T-cell (primary cell): ENCODE data around the gene GBP3. TPM values are rescaled to one million over a fixed set of nuclear protein-coding genes. Genes with fewer than 3 reads are reported as not detected.
"Not testable (repeated sequence)": the region's sequence is repeated elsewhere in the genome, so short reads cannot be mapped to it uniquely, and the experiment has no call there.

Experiments used
- ATAC-seq, 4 experiments: fragments of 200-7000 bp in 3 of 4; fragments of 150-1000 bp in 1 of 4; cut with Tn5 transposase; replicated peaks in 1 of 4; 1 replicate in 3 of 4; 2 replicates in 1 of 4; pipeline ENCODE4 v1.10.0; 2021; ENCODE audit warnings: moderate library complexity in 3 of 4, mild to moderate bottlenecking in 2 of 4, moderate number of reproducible peaks in 1 of 4
- CTCF ChIA-PET, 2 donors: fragments of 300-600 bp; sonication (Branson Sonifier 250); formaldehyde crosslinking; loops; one replicate each; lab custom pipeline; 2022; ENCODE audit warnings: antibody characterized with exemption in 2 of 2; lab: Charles Lee
- POLR2A ChIA-PET, 2 donors: fragments of 300-600 bp; sonication (Branson Sonifier 250); formaldehyde crosslinking; loops; one replicate each; lab custom pipeline; 2022; ENCODE audit warnings: antibody characterized with exemption in 2 of 2; lab: Charles Lee
- DNase-seq, 35 experiments: peaks; one replicate each; pipeline versions ENCODE4 v3.0.0 to v3.0.0-alpha.2; 2013 to 2023
- H3K27ac ChIP-seq: one replicate; pipeline ENCODE4 v1.5.1; 2013; ENCODE audit warnings: low read length
- H3K27me3 ChIP-seq, 2 experiments: replicated peaks in 1 of 2; 1 replicate in 1 of 2; 2 replicates in 1 of 2; pipeline versions ENCODE4 v1.6.1 to v1.7.0; 2013; ENCODE audit warnings: low read length in 1 of 2, mixed read lengths in 1 of 2; ENCODE audit not compliant: control insufficient read depth in 2 of 2, insufficient read depth in 2 of 2; ENCODE audit errors: extremely low read depth in 1 of 2
- H3K36me3 ChIP-seq, 2 donors: 1 replicate in 1 of 2; 2 replicates in 1 of 2; pipeline versions ENCODE4 v1.6.1 to v1.7.0; 2013; ENCODE audit warnings: low read length in 1 of 2; ENCODE audit not compliant: control insufficient read depth in 2 of 2, insufficient read depth in 1 of 2; ENCODE audit errors: extremely low read depth in 1 of 2
- H3K4me1 ChIP-seq, 2 experiments: 1 replicate in 1 of 2; 2 replicates in 1 of 2; pipeline versions ENCODE4 v1.6.1 to v1.7.0; 2013; ENCODE audit warnings: low read length in 2 of 2, mixed read lengths in 1 of 2; ENCODE audit not compliant: insufficient read depth in 2 of 2, control insufficient read depth in 1 of 2; ENCODE audit errors: extremely low read depth in 1 of 2
- H3K4me3 ChIP-seq, 2 donors: 1 replicate in 1 of 2; 2 replicates in 1 of 2; pipeline versions ENCODE4 v1.5.1 to v1.7.0; 2013; ENCODE audit warnings: mild to moderate bottlenecking in 2 of 2, low read length in 1 of 2, moderate library complexity in 1 of 2; ENCODE audit not compliant: control insufficient read depth in 1 of 2; ENCODE audit errors: extremely low read depth in 1 of 2
- H3K9me3 ChIP-seq: 2 replicates; pipeline ENCODE4 v1.7.0; 2013
- H3K27ac Mint-ChIP-seq, 2 donors: one replicate each; pipeline ENCODE4 v1.8.0; 2020 to 2021; ENCODE audit warnings: mild to moderate bottlenecking in 2 of 2, mixed read lengths in 2 of 2
- H3K27me3 Mint-ChIP-seq, 2 donors: one replicate each; pipeline ENCODE4 v1.8.0; 2021 to 2022; ENCODE audit warnings: mixed read lengths in 2 of 2
- H3K36me3 Mint-ChIP-seq: one replicate; pipeline ENCODE4 v1.8.0; 2021; ENCODE audit warnings: mixed read lengths
- H3K4me1 Mint-ChIP-seq, 3 donors: one replicate each; pipeline ENCODE4 v1.8.0; 2020 to 2022; ENCODE audit warnings: mixed read lengths in 3 of 3, mild to moderate bottlenecking in 1 of 3
- H3K4me3 Mint-ChIP-seq, 3 donors: one replicate each; pipeline ENCODE4 v1.8.0; 2020 to 2022; ENCODE audit warnings: mild to moderate bottlenecking in 3 of 3, mixed read lengths in 3 of 3, moderate library complexity in 3 of 3
- H3K9me3 Mint-ChIP-seq, 3 donors: one replicate each; pipeline ENCODE4 v1.8.0; 2020 to 2022; ENCODE audit warnings: mixed read lengths in 3 of 3
- WGBS: methylation state at CpG from one replicate; pipeline ENCODE4 v1.1.5; 2013; ENCODE audit warnings: missing lambda C conversion rate; ENCODE audit not compliant: insufficient coverage; 5-methylcytosine and 5-hydroxymethylcytosine counted together
- total RNA-seq, 35 experiments: library from RNA in 6 of 35; stranded (reverse) in 6 of 35; fragments of 120-200 nt in 1 of 35; gene quantifications; one replicate each; pipeline versions ENCODE4 v1.2.1 to v1.2.4 and lab custom pipeline; 2013 to 2026

GBP3 gene
- total RNA-seq, 5 donors from 2014 or later (not counting 1 experiment from before 2014, with no cell fraction given) = 26.7 to 52.0 (median 39.2) TPM

DNA sequence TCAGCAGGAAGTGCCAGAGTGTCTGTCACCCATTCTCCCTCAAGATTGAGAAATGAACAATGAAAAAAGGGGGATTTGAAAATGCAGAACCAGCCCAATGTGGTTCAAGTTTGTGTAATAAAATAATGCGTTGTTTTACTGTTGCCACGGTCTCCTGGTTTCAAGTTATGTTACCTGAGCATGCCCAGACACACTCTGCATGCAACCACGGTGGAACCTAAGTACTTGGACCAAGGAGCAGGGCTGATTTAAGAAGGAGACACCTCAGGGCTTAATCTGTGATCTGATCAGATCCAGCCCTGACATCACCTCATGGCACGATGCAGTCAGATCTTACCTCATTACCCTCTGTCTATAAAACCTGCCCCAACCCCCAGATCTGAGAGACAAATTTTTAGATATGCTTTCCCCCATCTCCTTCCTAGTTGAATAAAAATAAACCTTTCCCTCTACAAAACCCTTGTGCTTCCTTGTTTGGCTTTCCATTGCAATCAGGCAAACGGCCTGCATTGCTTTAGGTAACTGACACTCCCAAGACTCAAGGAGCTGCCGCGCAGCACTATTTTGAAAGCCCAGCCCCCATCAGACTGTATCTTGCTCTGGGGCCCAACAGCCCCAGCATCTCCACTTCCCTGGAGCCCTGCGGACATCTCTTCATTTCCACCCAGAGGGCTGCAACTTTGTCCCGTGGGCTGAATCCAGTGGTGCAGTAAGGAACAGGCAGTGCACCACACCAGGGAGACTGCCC is 27.4 kb upstream of the GBP3 start:
- ATAC-seq, H3K4me3 ChIP-seq, POLR2A ChIA-PET, H3K4me1 ChIP-seq, H3K27me3 ChIP-seq, H3K9me3 Mint-ChIP-seq, H3K27me3 Mint-ChIP-seq, DNase-seq, CTCF ChIA-PET, H3K4me3 Mint-ChIP-seq, H3K27ac ChIP-seq, H3K9me3 ChIP-seq: not testable (repeated sequence)
- H3K36me3 Mint-ChIP-seq = peaks cover 50% of the 10 kb centered on the region
- peaks cover 3 to 55% of the 10 kb centered on the region in 2 donors for H3K36me3 ChIP-seq
- H3K4me1 Mint-ChIP-seq = peaks cover 0 to 10% (median 2%) of the 10 kb centered on the region in 3 donors
- WGBS = 98% methylated on average over 9 of the region's 9 CpGs
- peak overlapping the region in 1 of 2 donors; percentile 41 for H3K27ac Mint-ChIP-seq

DNA sequence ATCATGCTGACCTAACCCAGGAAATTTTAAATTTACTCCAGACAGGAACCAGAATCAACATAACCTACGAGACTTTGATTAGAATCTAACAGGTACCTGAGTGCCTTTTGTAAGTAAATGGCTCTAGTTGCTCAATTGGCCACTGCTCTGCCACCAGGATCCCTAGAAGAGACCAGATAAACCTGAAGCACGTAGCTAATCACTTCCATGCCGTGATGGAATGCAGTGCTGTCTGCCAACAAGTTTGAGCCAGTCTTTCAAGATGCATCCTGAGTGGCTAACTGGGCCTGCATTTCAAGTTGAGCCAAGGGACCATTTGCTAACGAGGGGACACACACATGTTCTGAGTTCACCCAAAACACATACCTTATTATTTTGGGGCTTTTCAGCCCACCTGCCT is 26.5 kb upstream of the GBP3 start:
- H3K4me1 ChIP-seq, DNase-seq, H3K4me3 Mint-ChIP-seq, H3K27me3 ChIP-seq, H3K4me1 Mint-ChIP-seq, H3K27ac Mint-ChIP-seq, H3K9me3 ChIP-seq, H3K9me3 Mint-ChIP-seq, CTCF ChIA-PET, H3K4me3 ChIP-seq, H3K27ac ChIP-seq, ATAC-seq, H3K27me3 Mint-ChIP-seq: not testable (repeated sequence)
- WGBS = no CpG with 5 or more reads among the region's 4 CpGs
- H3K36me3 Mint-ChIP-seq = peaks cover 45% of the 10 kb centered on the region
- peaks cover 3 to 48% of the 10 kb centered on the region in 2 donors for H3K36me3 ChIP-seq
- POLR2A ChIA-PET = interaction anchor here in 1 of 2 donors (0.7 kb wide), 1 partner anchor 278 kb away, joined by 3 read pairs; no protein-coding TSS in a partner anchor

DNA sequence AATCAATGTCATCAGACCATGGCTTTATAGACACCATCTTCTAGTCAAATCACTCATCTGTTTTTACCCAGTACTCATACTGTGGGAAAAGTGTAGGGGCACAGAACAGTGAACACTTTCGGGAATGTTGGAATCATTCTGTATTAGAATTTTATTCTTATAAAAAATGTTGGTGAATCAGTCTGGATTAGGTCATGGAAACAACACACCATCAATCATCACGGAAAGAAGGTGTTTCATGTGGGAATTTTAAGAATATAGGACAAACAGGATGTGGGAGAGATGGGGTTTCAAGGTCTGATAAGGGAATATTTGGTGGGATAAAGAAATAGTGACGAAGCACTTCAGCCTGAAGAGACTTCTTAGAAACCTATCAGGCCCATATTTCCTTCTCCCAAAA is 25.1 kb upstream of the GBP3 start:
- peaks cover 0 to 33% of the 10 kb centered on the region in 2 donors for H3K36me3 ChIP-seq
- H3K27me3 ChIP-seq = no peaks in the 10 kb centered on the region
- Mint-ChIP-seq H3K4me1 (peaks cover 0 to 3% (median 2%) of the 10 kb centered on the region in 3 donors), H3K27me3 (no peaks in the 10 kb centered on the region), H3K36me3 (peaks cover 44% of the 10 kb centered on the region), H3K27ac (peak overlapping the region in 1 of 2 donors; percentile 51), H3K9me3 (peaks cover 0 to 3% (median 0%) of the 10 kb centered on the region in 3 donors), H3K4me3 (no peak overlapping the region)
- no CpG with 5 or more reads among the region's 3 CpGs for WGBS
- no peak overlapping the region for H3K4me3 ChIP-seq
- ATAC-seq (no peak), DNase-seq (no peak)
- ChIA-PET CTCF (no interaction called here), POLR2A (interaction anchor here in 1 of 2 donors (0.7 kb wide), 1 partner anchor 25 kb away, joined by 3 read pairs; no protein-coding TSS in a partner anchor)
- H3K27ac ChIP-seq = no peak overlapping the region
- no peaks in the 10 kb centered on the region for H3K4me1 ChIP-seq
- H3K9me3 ChIP-seq = no peaks in the 10 kb centered on the region

DNA sequence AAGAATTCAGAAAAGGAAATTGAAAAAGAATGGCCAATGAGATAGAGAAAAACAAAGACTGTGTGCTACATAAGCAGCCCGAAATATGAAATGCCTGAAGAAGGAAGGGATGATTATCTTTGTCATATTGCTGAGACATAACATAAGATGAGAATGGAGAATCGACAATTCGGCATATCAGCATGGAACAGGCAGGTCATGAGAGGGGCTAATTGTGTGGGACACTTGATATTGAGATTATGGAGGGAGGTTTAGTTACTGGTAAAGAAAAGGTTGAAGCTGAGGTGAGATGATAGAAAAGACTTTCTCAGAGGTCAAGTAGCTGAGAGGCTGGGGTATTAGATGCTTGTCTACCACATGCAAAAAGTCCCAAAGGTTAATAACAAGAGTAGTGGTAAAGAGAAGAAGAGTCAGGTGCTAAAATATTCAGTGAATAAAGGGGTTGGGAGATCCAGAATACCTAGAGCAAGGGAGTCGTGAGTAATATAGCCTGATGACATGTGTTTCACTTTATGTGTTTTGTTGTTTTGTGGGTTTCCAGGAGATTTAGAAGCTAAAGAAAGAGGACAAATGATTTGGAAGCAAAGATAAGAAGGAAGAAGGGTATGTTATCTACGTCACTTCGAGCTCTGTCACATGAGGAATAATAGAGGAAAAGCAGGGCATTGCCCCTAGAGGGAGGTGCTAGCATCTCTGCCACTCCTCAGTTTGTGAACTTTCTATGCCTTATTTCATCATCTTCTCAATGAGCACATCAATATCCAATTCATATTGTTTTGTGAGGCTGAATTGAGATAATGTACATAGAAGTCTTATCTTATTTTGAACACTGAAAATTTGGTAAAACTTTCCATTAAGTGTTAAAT is 23.9 kb upstream of the GBP3 start:
- H3K36me3 ChIP-seq = peaks cover 0 to 25% of the 10 kb centered on the region in 2 donors
- not testable (repeated sequence) for H3K4me1 Mint-ChIP-seq, H3K27me3 Mint-ChIP-seq, H3K27ac Mint-ChIP-seq, H3K9me3 Mint-ChIP-seq, ATAC-seq, H3K9me3 ChIP-seq, H3K4me3 Mint-ChIP-seq, H3K4me3 ChIP-seq, H3K27ac ChIP-seq, H3K27me3 ChIP-seq, H3K4me1 ChIP-seq
- ChIA-PET POLR2A (interaction anchor here in 1 of 2 donors (0.7 kb wide), 1 partner anchor 24 kb away, joined by 3 read pairs; no protein-coding TSS in a partner anchor), CTCF (interaction anchor here in 1 of 2 donors (1.7 kb wide), 1 partner anchor 57 kb away, joined by 3 read pairs; no protein-coding TSS in a partner anchor)
- H3K36me3 Mint-ChIP-seq = peaks cover 41% of the 10 kb centered on the region
- DNase-seq = peak in 1 of 35 experiments; percentile 24
- 50% methylated on average over 3 of the region's 6 CpGs for WGBS

DNA sequence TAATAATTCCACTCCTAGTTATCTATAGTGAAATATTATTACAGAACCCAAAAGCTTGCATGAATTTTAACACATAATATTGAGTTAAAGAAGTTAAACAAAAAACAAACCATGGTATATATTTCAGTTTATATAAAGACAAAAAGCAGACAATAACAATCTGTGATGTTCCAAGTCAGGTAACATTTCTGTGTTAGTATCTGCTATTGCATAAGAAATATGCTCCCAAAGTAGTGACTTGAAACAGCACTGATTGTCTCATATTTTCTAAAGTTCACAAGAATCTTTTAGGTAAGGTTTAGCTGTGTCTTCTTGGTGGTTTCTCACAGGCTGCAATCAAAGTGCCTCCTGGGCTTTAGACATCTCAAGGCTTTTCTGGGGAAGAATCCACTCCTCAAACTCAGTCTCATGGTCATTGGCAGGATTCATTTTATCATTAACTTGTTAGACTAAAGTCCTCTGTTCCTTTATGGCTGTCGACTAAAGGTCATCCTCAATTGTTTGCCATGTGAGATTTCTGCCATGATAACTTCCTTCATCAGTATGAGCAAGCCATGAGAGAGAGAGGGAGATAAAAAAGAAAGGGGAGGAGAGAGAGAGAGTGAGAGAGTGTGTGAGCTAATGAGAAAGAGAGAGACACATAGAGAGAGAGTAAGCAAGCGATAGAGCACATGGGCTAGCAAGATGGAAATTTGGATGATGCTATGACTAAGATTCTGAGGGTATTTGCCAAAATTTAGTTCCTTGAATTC is 22.5 kb upstream of the GBP3 start:
- POLR2A ChIA-PET = interaction anchor here in 1 of 2 donors (0.6 kb wide), 1 partner anchor 319 kb away, joined by 3 read pairs; the partner anchor contains the start of gene GBP6
- no peaks in the 10 kb centered on the region for H3K27me3 Mint-ChIP-seq
- Histone ChIP-seq H3K9me3 (no peaks in the 10 kb centered on the region), H3K4me1 (no peaks in the 10 kb centered on the region), H3K27ac (no peak overlapping the region), H3K4me3 (no peak overlapping the region), H3K36me3 (peaks cover 0 to 13% of the 10 kb centered on the region in 2 donors), H3K27me3 (no peaks in the 10 kb centered on the region)
- CTCF ChIA-PET = interaction anchor here in 1 of 2 donors (1.7 kb wide), 1 partner anchor 55 kb away, joined by 3 read pairs; no protein-coding TSS in a partner anchor
- peaks cover 33% of the 10 kb centered on the region for H3K36me3 Mint-ChIP-seq
- no peak overlapping the region for H3K4me3 Mint-ChIP-seq
- DNase-seq (no peak), ATAC-seq (no peak)
- H3K9me3 Mint-ChIP-seq = peaks cover 0 to 5% (median 0%) of the 10 kb centered on the region in 3 donors
- peaks cover 11 to 16% (median 14%) of the 10 kb centered on the region in 3 donors for H3K4me1 Mint-ChIP-seq
- no CpG with 5 or more reads among the region's 2 CpGs for WGBS
- H3K27ac Mint-ChIP-seq = no peak overlapping the region
